Fibroblast of mammary gland (primary cell): Measurements from ENCODE around the gene VNN1.
"Not testable (repeated sequence)": the region's sequence is repeated elsewhere in the genome, so short reads cannot be mapped to it uniquely, and the experiment has no call there.

Experiments
- DNase-seq: peaks from one replicate; pipeline ENCODE4 v3.0.0-alpha.2; 2010; ENCODE audit warnings: low read depth
- H3K4me3 ChIP-seq: 2 replicates; pipeline ENCODE4 v1.5.1; 2011; ENCODE audit warnings: low read depth, mild to moderate bottlenecking, low read length, moderate library complexity; ENCODE audit not compliant: control insufficient read depth
- TF ChIP-seq, protein P1 (sequence below): conservative IDR thresholded peaks from 2 replicates; pipeline ENCODE4 v1.5.1; 2011; ENCODE audit warnings: low read depth, low read length, inconsistent platforms; ENCODE audit not compliant: control insufficient read depth, insufficient read depth

VNN1 gene

DNA sequence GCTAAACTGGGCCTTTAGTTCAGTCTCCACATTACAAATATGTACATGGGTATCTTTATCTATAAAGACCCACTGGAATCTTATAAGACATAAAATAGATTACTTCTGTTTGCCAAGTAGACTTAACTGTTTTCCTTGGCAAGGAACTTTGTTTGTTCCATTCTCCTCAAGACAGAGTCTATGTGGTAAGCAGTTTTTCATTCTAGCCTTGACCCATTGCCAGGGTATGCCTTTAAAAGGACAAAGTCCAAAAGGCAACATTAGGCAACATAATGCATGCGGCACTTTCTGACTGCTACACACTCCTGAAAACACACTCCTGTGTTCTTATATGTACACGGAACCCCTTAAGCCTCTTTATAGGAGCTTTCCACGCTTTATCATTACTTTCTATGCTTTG, 20.4 kb downstream of the VNN1 start:
- peak; percentile 61 for DNase-seq
- TF ChIP-seq, protein P1, sequence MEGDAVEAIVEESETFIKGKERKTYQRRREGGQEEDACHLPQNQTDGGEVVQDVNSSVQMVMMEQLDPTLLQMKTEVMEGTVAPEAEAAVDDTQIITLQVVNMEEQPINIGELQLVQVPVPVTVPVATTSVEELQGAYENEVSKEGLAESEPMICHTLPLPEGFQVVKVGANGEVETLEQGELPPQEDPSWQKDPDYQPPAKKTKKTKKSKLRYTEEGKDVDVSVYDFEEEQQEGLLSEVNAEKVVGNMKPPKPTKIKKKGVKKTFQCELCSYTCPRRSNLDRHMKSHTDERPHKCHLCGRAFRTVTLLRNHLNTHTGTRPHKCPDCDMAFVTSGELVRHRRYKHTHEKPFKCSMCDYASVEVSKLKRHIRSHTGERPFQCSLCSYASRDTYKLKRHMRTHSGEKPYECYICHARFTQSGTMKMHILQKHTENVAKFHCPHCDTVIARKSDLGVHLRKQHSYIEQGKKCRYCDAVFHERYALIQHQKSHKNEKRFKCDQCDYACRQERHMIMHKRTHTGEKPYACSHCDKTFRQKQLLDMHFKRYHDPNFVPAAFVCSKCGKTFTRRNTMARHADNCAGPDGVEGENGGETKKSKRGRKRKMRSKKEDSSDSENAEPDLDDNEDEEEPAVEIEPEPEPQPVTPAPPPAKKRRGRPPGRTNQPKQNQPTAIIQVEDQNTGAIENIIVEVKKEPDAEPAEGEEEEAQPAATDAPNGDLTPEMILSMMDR = no peak
- H3K4me3 ChIP-seq = no peak overlapping the region

DNA sequence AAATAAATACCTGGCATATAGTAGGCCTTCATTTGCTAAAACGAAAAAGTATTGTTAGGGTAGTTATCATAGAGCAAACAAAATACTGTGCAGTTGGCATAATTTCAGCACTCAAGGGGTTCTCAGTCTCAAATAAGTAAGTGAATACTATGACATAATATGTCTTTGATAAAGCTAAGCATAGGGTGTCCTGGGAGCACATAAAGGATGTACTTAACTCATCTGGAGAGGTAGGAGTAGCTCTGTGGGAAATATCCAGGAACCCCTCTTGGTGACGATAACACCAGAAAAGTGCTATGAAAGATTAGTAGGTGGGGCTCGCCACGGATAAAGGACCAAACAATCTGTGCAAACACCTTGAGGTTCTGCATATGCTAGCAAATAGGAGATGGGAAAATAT, 23.2 kb downstream of the VNN1 start:
- TF ChIP-seq, protein P1 = no peak
- H3K4me3 ChIP-seq = no peak overlapping the region
- DNase-seq = no peak

DNA sequence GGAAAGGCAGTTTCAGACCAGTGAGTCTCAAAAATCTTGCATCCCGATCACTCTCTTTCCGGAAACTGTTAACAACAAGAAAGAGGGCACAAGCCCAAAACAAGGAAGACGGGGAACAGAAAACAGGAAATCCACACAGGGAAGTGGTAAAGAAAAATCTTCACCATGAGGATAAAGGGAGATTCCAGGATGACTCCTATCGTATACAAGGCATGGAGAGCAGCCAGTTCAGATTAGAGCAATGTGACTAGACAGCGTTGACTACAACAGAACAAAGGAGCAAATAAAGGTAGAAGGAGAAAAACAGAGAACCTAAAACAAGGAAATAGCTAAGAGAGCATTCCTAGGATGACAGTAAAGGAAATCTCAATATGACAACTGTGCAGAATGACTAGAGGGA, 26.5 kb downstream of the VNN1 start:
- TF ChIP-seq, protein P1 = no peak
- no peak overlapping the region for H3K4me3 ChIP-seq
- peak; percentile 62 for DNase-seq

DNA sequence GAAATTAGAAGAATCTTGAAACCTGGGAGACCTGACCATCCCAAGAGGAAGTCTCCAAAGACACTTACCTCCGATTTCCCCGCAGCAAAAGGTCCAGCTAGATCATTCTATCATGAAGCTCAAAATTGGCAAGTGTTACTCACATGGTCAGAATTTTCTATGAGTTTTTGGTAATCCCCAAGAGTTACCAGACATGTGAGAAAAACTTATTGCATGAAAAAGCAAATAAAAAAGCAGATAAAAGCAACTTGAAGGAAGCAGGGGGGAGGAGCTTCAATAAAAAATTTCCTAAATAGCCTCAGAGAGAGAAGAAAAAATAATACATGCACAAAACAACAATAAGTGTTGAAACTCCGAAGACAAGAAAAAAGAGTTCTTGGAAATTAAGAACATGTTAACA, 27.3 kb downstream of the VNN1 start:
- no peak overlapping the region for H3K4me3 ChIP-seq
- TF ChIP-seq, protein P1 = no peak
- DNase-seq = no peak

- no peak for DNase-seq
- H3K4me3 ChIP-seq = no peak overlapping the region
- TF ChIP-seq, protein P1 = no peak
These were observed 28.8 kb downstream of the VNN1 start for GRCh38 chr6:132685009-132685408.

DNA sequence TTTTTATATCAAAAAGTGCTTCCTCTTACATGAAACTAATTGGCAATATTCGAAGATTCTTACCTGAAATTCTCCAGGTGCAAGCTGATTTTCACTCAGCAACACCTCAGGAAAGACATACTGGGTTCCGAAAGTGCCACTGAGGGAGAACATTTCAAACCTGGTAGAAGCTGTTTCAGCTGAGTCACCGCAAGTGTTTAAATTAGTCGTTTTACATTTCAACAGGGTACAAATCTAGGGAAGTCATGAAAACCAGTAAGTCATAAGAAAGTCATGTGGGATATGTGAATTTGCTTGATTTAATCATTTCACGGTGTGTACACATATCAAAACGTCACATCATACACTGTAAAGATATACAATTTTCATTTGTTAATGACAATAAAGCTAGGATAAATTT, 29.6 kb downstream of the VNN1 start:
- H3K4me3 ChIP-seq = no peak overlapping the region
- no peak for DNase-seq
- TF ChIP-seq, protein P1 = no peak

DNA sequence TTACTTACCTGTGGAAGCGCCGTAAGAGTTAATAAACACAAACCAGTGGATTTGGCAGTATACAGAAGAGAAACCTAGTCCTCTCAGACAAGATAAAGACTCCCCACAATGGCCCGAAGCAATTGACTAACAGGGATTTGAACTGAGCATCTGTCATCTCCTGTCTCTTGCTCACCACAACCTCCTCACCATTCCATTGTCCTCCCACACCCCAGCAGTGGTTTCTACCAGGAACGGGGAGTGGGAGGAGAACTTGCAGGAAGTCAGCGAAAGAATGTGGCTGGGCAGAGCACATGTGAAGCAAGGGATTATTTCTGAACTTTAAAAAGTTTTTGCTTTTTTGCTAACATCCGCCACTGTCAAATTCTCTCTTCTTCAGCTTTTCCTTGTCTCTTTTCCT, 30.3 kb downstream of the VNN1 start:
- no peak overlapping the region for H3K4me3 ChIP-seq
- peak; percentile 73 for DNase-seq
- TF ChIP-seq, protein P1 = no peak

- DNase-seq, H3K4me3 ChIP-seq: not testable (repeated sequence)
These were observed 34.8 kb downstream of the VNN1 start for GRCh38 chr6:132679094-132679493.
